ENCODE results near the gene BAIAP2.
"Not testable (repeated sequence)": the region's sequence is repeated elsewhere in the genome, so short reads cannot be mapped to it uniquely, and the experiment has no call there.

BAIAP2 gene

GRCh38 chr17:81002013-81002384 is 33.0 kb upstream of the BAIAP2 start:
- DNase-seq = no peak

- DNase-seq = no peak
These were observed 32.3 kb upstream of the BAIAP2 start for GRCh38 chr17:81002409-81003361.

- peak; percentile 12 to 15 for DNase-seq
These were observed 31.1 kb upstream of the BAIAP2 start for GRCh38 chr17:81003711-81004475.

GRCh38 chr17:81006891-81007290 is 28.1 kb upstream of the BAIAP2 start:
- no peak for DNase-seq

GRCh38 chr17:81008140-81008539 is 26.8 kb upstream of the BAIAP2 start:
- no peak for DNase-seq

- peak; percentile 48 to 67 for DNase-seq
These were observed 25.8 kb upstream of the BAIAP2 start for GRCh38 chr17:81009136-81009535.

GRCh38 chr17:81010935-81011334 is 24.0 kb upstream of the BAIAP2 start:
- DNase-seq = no peak

GRCh38 chr17:81011951-81012350 is 23.0 kb upstream of the BAIAP2 start:
- no peak for DNase-seq

GRCh38 chr17:81012574-81013447 is 22.1 kb upstream of the BAIAP2 start:
- no peak for DNase-seq

GRCh38 chr17:81013642-81014041 is 21.3 kb upstream of the BAIAP2 start:
- no peak for DNase-seq

- no peak for DNase-seq
These were observed 19.8 kb upstream of the BAIAP2 start for GRCh38 chr17:81015136-81015535.

GRCh38 chr17:81016575-81016974 is 18.4 kb upstream of the BAIAP2 start:
- no peak for DNase-seq

GRCh38 chr17:81017330-81017729 is 17.6 kb upstream of the BAIAP2 start:
- not testable (repeated sequence) for DNase-seq

- DNase-seq = no peak
These were observed 16.7 kb upstream of the BAIAP2 start for GRCh38 chr17:81018044-81018802.

- no peak for DNase-seq
These were observed 15.1 kb upstream of the BAIAP2 start for GRCh38 chr17:81019563-81020442.

GRCh38 chr17:81020443-81020766 is 14.5 kb upstream of the BAIAP2 start:
- no peak for DNase-seq

- DNase-seq = no peak
These were observed 14.0 kb upstream of the BAIAP2 start for GRCh38 chr17:81020767-81021497.

GRCh38 chr17:81021531-81022343 is 13.2 kb upstream of the BAIAP2 start:
- no peak for DNase-seq

- no peak for DNase-seq
These were observed 12.6 kb upstream of the BAIAP2 start for GRCh38 chr17:81022344-81022676.

Measured in inflammatory macrophage treated with lipopolysaccharide for 1 hour (primary cell).